Keratinocyte (primary cell): Measurements from ENCODE around the gene SEMA4D. TPM values are rescaled to one million over a fixed set of nuclear protein-coding genes. Genes with fewer than 3 reads are reported as not detected.

Source experiments
- DNase-seq: peaks from one replicate; pipeline ENCODE4 v3.0.0-alpha.2; 2011; ENCODE audit warnings: low read depth, missing footprints, low spot score
- FAIRE-seq: peaks from 2 replicates; lab custom pipeline; 2011; peaks lifted over from hg19 to GRCh38; lab: Jason Lieb, UNC
- H2AFZ ChIP-seq: 2 replicates; pipeline ENCODE4 v1.6.0; 2012; ENCODE audit warnings: low read length, control low read depth, inconsistent platforms; ENCODE audit not compliant: control insufficient read depth
- H3K27ac ChIP-seq: 2 replicates; pipeline ENCODE4 v1.5.1; 2011; ENCODE audit warnings: low read length; ENCODE audit not compliant: control insufficient read depth, insufficient read depth
- H3K27me3 ChIP-seq: 3 replicates; pipeline ENCODE4 v1.6.0; 2011; ENCODE audit warnings: low read length; ENCODE audit not compliant: control insufficient read depth, insufficient read depth; ENCODE audit errors: extremely low read depth
- H3K36me3 ChIP-seq, 2 experiments: 2 replicates in 1 of 2; 3 replicates in 1 of 2; pipeline ENCODE4 v1.5.1; 2011; ENCODE audit warnings: low read length in 2 of 2, mild to moderate bottlenecking in 1 of 2; ENCODE audit not compliant: control insufficient read depth in 2 of 2, insufficient read depth in 2 of 2; ENCODE audit errors: extremely low read depth in 1 of 2
- H3K4me1 ChIP-seq: 3 replicates; pipeline ENCODE4 v1.5.1; 2011; ENCODE audit warnings: low read length; ENCODE audit not compliant: control insufficient read depth, insufficient read depth; ENCODE audit errors: extremely low read depth
- H3K4me2 ChIP-seq: 3 replicates; pipeline ENCODE4 v1.6.0; 2011; ENCODE audit warnings: low read depth, low read length; ENCODE audit not compliant: control insufficient read depth, insufficient read depth; ENCODE audit errors: extremely low read depth
- H3K4me3 ChIP-seq, 3 experiments: fragments of 200-600 bp in 1 of 3; sonication (generic) in 1 of 3; 2 replicates in 2 of 3; 3 replicates in 1 of 3; pipeline ENCODE4 v1.5.1; 2011 to 2016; ENCODE audit warnings: low read length in 3 of 3, mild to moderate bottlenecking in 3 of 3, control low read depth in 2 of 3, inconsistent platforms in 1 of 3, low read depth in 1 of 3, mixed read lengths in 1 of 3, mixed run types in 1 of 3, moderate library complexity in 1 of 3; ENCODE audit not compliant: control insufficient read depth in 2 of 3, insufficient read depth in 2 of 3; ENCODE audit errors: extremely low read depth in 1 of 3
- H3K79me2 ChIP-seq: 2 replicates; pipeline ENCODE4 v1.6.0; 2012; ENCODE audit warnings: low read length; ENCODE audit not compliant: control insufficient read depth, insufficient read depth
- H3K9ac ChIP-seq: 3 replicates; pipeline ENCODE4 v1.6.0; 2011; ENCODE audit warnings: low read length; ENCODE audit not compliant: control insufficient read depth, insufficient read depth; ENCODE audit errors: extremely low read depth
- H3K9me1 ChIP-seq: 3 replicates; pipeline ENCODE4 v1.6.0; 2011; ENCODE audit warnings: low read length; ENCODE audit not compliant: control insufficient read depth, insufficient read depth; ENCODE audit errors: extremely low read depth
- H3K9me3 ChIP-seq: 2 replicates; pipeline ENCODE4 v1.5.1; 2012; ENCODE audit warnings: low read depth, low read length; ENCODE audit not compliant: control insufficient read depth
- H4K20me1 ChIP-seq: 3 replicates; pipeline ENCODE4 v1.6.0; 2011; ENCODE audit warnings: low read length; ENCODE audit not compliant: control insufficient read depth, insufficient read depth; ENCODE audit errors: extremely low read depth
- CTCF ChIP-seq, 3 experiments: IDR thresholded peaks in 1 of 3; conservative IDR thresholded peaks in 1 of 3; optimal IDR thresholded peaks in 1 of 3; 2 replicates in 2 of 3; 3 replicates in 1 of 3; pipeline versions ENCODE3 to v1.5.1; 2011; ENCODE audit warnings: low read length in 3 of 3, mild to moderate bottlenecking in 3 of 3, moderate library complexity in 2 of 3, control low read depth in 1 of 3, inconsistent platforms in 1 of 3; ENCODE audit not compliant: insufficient read depth in 2 of 3; ENCODE audit errors: extremely low read depth in 1 of 3
- EZH2 ChIP-seq: IDR thresholded peaks from one replicate; pipeline ENCODE4 v1.6.1; 2012; ENCODE audit warnings: inconsistent platforms, mild to moderate bottlenecking, low read length, moderate library complexity
- dilution Hi-C: fragments of 300-500 bp; cut with MboI; formaldehyde crosslinking; loops from one replicate; pipeline ENCODE4 v1.7.0; 2020; ENCODE audit warnings: low sequenced_read_pairs; ENCODE audit not compliant: extremely low pct_ligation_motif_present
- polyA plus RNA-seq, 5 experiments: library from polyadenylated mRNA; depleted of rRNA in 3 of 5; stranded (reverse) in 3 of 5; stranded (forward) in 1 of 5; unstranded in 1 of 5; fragments of >200 nt; gene quantifications; 1 replicate in 1 of 5; 2 replicates in 3 of 5; 3 replicates in 1 of 5; pipeline versions ENCODE4 v1.2.1 to v1.2.3, GENCODE V29; 2011 to 2012; ENCODE audit warnings: missing spikeins in 2 of 5, low read depth in 1 of 5, low replicate concordance in 1 of 5

Gene SEMA4D
- polyA plus RNA-seq, 1 donor (not counting 4 experiments of a cell fraction or from before 2014, with no cell fraction given): 0.43 TPM

GRCh38 chr9:89360465-89360864 lies 137.4 kb downstream of the SEMA4D start:
- dilution Hi-C loops: no loop called here
- no peaks in the 10 kb centered on the region for H3K27me3 ChIP-seq
- no peak overlapping the region for H3K4me3 ChIP-seq
- FAIRE-seq (no peak), DNase-seq (no peak)
- H2AFZ ChIP-seq: no peak overlapping the region
- TF ChIP-seq CTCF (optimal IDR thresholded peaks at IDR 0.05 in 1 of 3, IDR thresholded peaks at IDR 0.05 in 1 of 3, conservative IDR thresholded peaks at IDR 0.05 in 1 of 3; ENCODE audit: extremely low read depth in 1 of 3, insufficient read depth in 2 of 3, low read length in 3 of 3) (no peak), EZH2 (no peak)
- H3K27ac ChIP-seq: no peak overlapping the region
- no peaks in the 10 kb centered on the region for H3K9me3 ChIP-seq
- H3K4me1 ChIP-seq: no peaks in the 10 kb centered on the region
- H3K9me1 ChIP-seq: no peaks in the 10 kb centered on the region
- H3K4me2 ChIP-seq: no peak overlapping the region
- peaks cover 28 to 32% of the 10 kb centered on the region in 2 experiments for H3K36me3 ChIP-seq
- H4K20me1 ChIP-seq: no peaks in the 10 kb centered on the region
- no peak overlapping the region for H3K9ac ChIP-seq
- H3K79me2 ChIP-seq: no peaks in the 10 kb centered on the region

GRCh38 chr9:89359751-89360261 lies 138.1 kb downstream of the SEMA4D start:
- Histone ChIP-seq H3K9me3 (no peaks in the 10 kb centered on the region), H4K20me1 (no peaks in the 10 kb centered on the region), H3K4me1 (no peaks in the 10 kb centered on the region), H2AFZ (no peak overlapping the region), H3K4me2 (no peak overlapping the region), H3K36me3 (peaks cover 30 to 32% of the 10 kb centered on the region in 2 experiments), H3K79me2 (no peaks in the 10 kb centered on the region), H3K27ac (no peak overlapping the region), H3K9ac (no peak overlapping the region), H3K9me1 (no peaks in the 10 kb centered on the region), H3K4me3 (no peak overlapping the region), H3K27me3 (no peaks in the 10 kb centered on the region)
- dilution Hi-C loops: no loop called here
- TF ChIP-seq EZH2: no peak
- FAIRE-seq: no peak
- DNase-seq: no peak

GRCh38 chr9:89358985-89359384 lies 138.9 kb downstream of the SEMA4D start:
- Histone ChIP-seq H3K79me2 (no peaks in the 10 kb centered on the region), H3K27me3 (no peaks in the 10 kb centered on the region), H4K20me1 (no peaks in the 10 kb centered on the region), H3K4me2 (no peak overlapping the region), H2AFZ (no peak overlapping the region), H3K27ac (no peak overlapping the region), H3K36me3 (peaks cover 33 to 36% of the 10 kb centered on the region in 2 experiments), H3K9ac (no peak overlapping the region), H3K9me1 (no peaks in the 10 kb centered on the region), H3K4me3 (no peak overlapping the region), H3K4me1 (no peaks in the 10 kb centered on the region), H3K9me3 (no peaks in the 10 kb centered on the region)
- no peak for DNase-seq
- TF ChIP-seq CTCF (optimal IDR thresholded peaks at IDR 0.05 in 1 of 3, IDR thresholded peaks at IDR 0.05 in 1 of 3, conservative IDR thresholded peaks at IDR 0.05 in 1 of 3; ENCODE audit: extremely low read depth in 1 of 3, insufficient read depth in 2 of 3, low read length in 3 of 3): no peak
- no peak for TF ChIP-seq EZH2
- no peak for FAIRE-seq
- dilution Hi-C loops: no loop called here
